Trophoblast cell (in vitro differentiated cells and primary cell): ENCODE data around the gene TAC1.

Experiments used
- DNase-seq, 2 donors: peaks; one replicate each; pipeline ENCODE4 v3.0.0-alpha.2; 2016
- H2AFZ ChIP-seq: 2 replicates; pipeline ENCODE4 v1.6.1; 2013; ENCODE audit warnings: low read length, moderate library complexity, mild to moderate bottlenecking; ENCODE audit not compliant: insufficient read depth, poor library complexity
- H2AK5ac ChIP-seq: 2 replicates; pipeline ENCODE4 v1.6.1; 2013; ENCODE audit warnings: mild to moderate bottlenecking, low read length
- H2BK120ac ChIP-seq: 2 replicates; pipeline ENCODE4 v1.6.1; 2013; ENCODE audit warnings: low read length, mild to moderate bottlenecking, moderate library complexity; ENCODE audit not compliant: insufficient read depth, poor library complexity
- H2BK12ac ChIP-seq: 2 replicates; pipeline ENCODE4 v1.6.1; 2013; ENCODE audit warnings: mild to moderate bottlenecking, low read length, moderate library complexity
- H2BK5ac ChIP-seq: 2 replicates; pipeline ENCODE4 v1.6.1; 2013; ENCODE audit warnings: low read length, low read depth, moderate library complexity, mild to moderate bottlenecking; ENCODE audit not compliant: poor library complexity
- H3K14ac ChIP-seq: 2 replicates; pipeline ENCODE4 v1.6.1; 2013; ENCODE audit warnings: mild to moderate bottlenecking, low read length
- H3K18ac ChIP-seq: 2 replicates; pipeline ENCODE4 v1.6.1; 2013; ENCODE audit warnings: mild to moderate bottlenecking, low read length
- H3K23ac ChIP-seq: 2 replicates; pipeline ENCODE4 v1.6.1; 2013; ENCODE audit warnings: low read length
- H3K27ac ChIP-seq: 2 replicates; pipeline ENCODE4 v1.5.1; 2013; ENCODE audit warnings: low read depth, mild to moderate bottlenecking, inconsistent platforms, low read length, moderate library complexity
- H3K27me3 ChIP-seq: 2 replicates; pipeline ENCODE4 v1.6.1; 2013; ENCODE audit warnings: inconsistent platforms, mild to moderate bottlenecking, low read length, moderate library complexity; ENCODE audit not compliant: insufficient read depth
- H3K36me3 ChIP-seq, 2 experiments: 1 replicate in 1 of 2; 2 replicates in 1 of 2; pipeline ENCODE4 v1.6.1; 2013; ENCODE audit warnings: low read length in 2 of 2, mild to moderate bottlenecking in 2 of 2, moderate library complexity in 1 of 2; ENCODE audit not compliant: insufficient read depth in 2 of 2, control insufficient read depth in 1 of 2
- H3K4ac ChIP-seq: 2 replicates; pipeline ENCODE4 v1.6.1; 2013; ENCODE audit warnings: low read depth, mild to moderate bottlenecking, low read length, moderate library complexity
- H3K4me1 ChIP-seq, 2 experiments: 1 replicate in 1 of 2; 2 replicates in 1 of 2; pipeline ENCODE4 v1.6.1; 2013; ENCODE audit warnings: low read length in 2 of 2, mild to moderate bottlenecking in 2 of 2, moderate library complexity in 1 of 2; ENCODE audit not compliant: insufficient read depth in 2 of 2, control insufficient read depth in 1 of 2
- H3K4me2 ChIP-seq: 2 replicates; pipeline ENCODE4 v1.6.1; 2013; ENCODE audit warnings: inconsistent platforms, mild to moderate bottlenecking, low read length, moderate library complexity
- H3K4me3 ChIP-seq: 2 replicates; pipeline ENCODE4 v1.5.1; 2013; ENCODE audit warnings: mild to moderate bottlenecking, low read depth, low read length, inconsistent platforms
- H3K79me1 ChIP-seq: one replicate; pipeline ENCODE4 v1.6.1; 2013; ENCODE audit warnings: low read length
- H3K79me2 ChIP-seq: 2 replicates; pipeline ENCODE4 v1.6.1; 2013; ENCODE audit warnings: low read length, mild to moderate bottlenecking; ENCODE audit not compliant: control insufficient read depth, insufficient read depth, poor library complexity
- H3K9ac ChIP-seq: 2 replicates; pipeline ENCODE4 v1.6.1; 2013; ENCODE audit warnings: mild to moderate bottlenecking, low read length
- H3K9me3 ChIP-seq: 2 replicates; pipeline ENCODE4 v1.6.1; 2013; ENCODE audit warnings: low read depth, mild to moderate bottlenecking, control low read depth, inconsistent platforms, low read length; ENCODE audit not compliant: insufficient read depth
- H4K12ac ChIP-seq: 2 replicates; pipeline ENCODE4 v1.6.1; 2013; ENCODE audit warnings: low read depth, mild to moderate bottlenecking, low read length, moderate library complexity
- H4K8ac ChIP-seq: 2 replicates; pipeline ENCODE4 v1.6.1; 2013; ENCODE audit warnings: low read depth, mild to moderate bottlenecking, low read length, moderate library complexity
- H4K91ac ChIP-seq: one replicate; pipeline ENCODE4 v1.6.1; 2013; ENCODE audit warnings: low read depth, mild to moderate bottlenecking, low read length, moderate library complexity
- WGBS: extraction: QIAGEN DNeasy Blood & Tissue Kit; methylation state at CpG from one replicate; pipeline ENCODE4 v1.1.7; 2013; ENCODE audit warnings: missing lambda C conversion rate; ENCODE audit not compliant: insufficient read length, insufficient coverage; ENCODE audit errors: extremely low coverage; 5-methylcytosine and 5-hydroxymethylcytosine counted together

The TAC1 gene

GRCh38 chr7:97734255-97734654 is 2.4 kb downstream of the TAC1 start:
- Histone ChIP-seq H3K4me3 (no peak overlapping the region), H3K27me3 (peaks cover 29% of the 10 kb centered on the region), H3K9ac (no peak overlapping the region), H2BK120ac (no peak overlapping the region), H3K4me1 (peaks cover 8 to 13% of the 10 kb centered on the region in 2 experiments), H3K9me3 (peaks cover 5% of the 10 kb centered on the region), H3K18ac (no peak overlapping the region), H3K23ac (no peak overlapping the region), H3K27ac (no peak overlapping the region), H2AFZ (no peak overlapping the region), H2AK5ac (no peak overlapping the region), H4K91ac (no peak overlapping the region), H2BK12ac (no peak overlapping the region), H3K14ac (no peak overlapping the region), H3K79me2 (no peaks in the 10 kb centered on the region), H2BK5ac (no peak overlapping the region), H3K4ac (no peak overlapping the region), H3K4me2 (no peak overlapping the region), H4K12ac (no peak overlapping the region), H4K8ac (no peak overlapping the region), H3K36me3 (no peaks in the 10 kb centered on the region), H3K79me1 (no peaks in the 10 kb centered on the region)
- DNase-seq, result no peak
- no CpG with 5 or more reads among the region's 2 CpGs for WGBS

GRCh38 chr7:97735075-97735474 is 3.2 kb downstream of the TAC1 start:
- H3K18ac ChIP-seq, result no peak overlapping the region
- no peak overlapping the region for H2BK12ac ChIP-seq
- peaks cover 8 to 13% of the 10 kb centered on the region in 2 experiments for H3K4me1 ChIP-seq
- no peak overlapping the region for H3K23ac ChIP-seq
- no peak overlapping the region for H3K4me2 ChIP-seq
- no peak overlapping the region for H4K91ac ChIP-seq
- DNase-seq, result no peak
- no peak overlapping the region for H2BK120ac ChIP-seq
- no peak overlapping the region for H3K4me3 ChIP-seq
- no peak overlapping the region for H2BK5ac ChIP-seq
- H3K9me3 ChIP-seq, result peaks cover 5% of the 10 kb centered on the region
- H3K79me2 ChIP-seq, result no peaks in the 10 kb centered on the region
- no peak overlapping the region for H3K14ac ChIP-seq
- H2AFZ ChIP-seq, result no peak overlapping the region
- H2AK5ac ChIP-seq, result no peak overlapping the region
- no peak overlapping the region for H3K9ac ChIP-seq
- H3K36me3 ChIP-seq, result no peaks in the 10 kb centered on the region
- no CpG with 5 or more reads among the region's 3 CpGs for WGBS
- no peak overlapping the region for H4K12ac ChIP-seq
- no peaks in the 10 kb centered on the region for H3K79me1 ChIP-seq
- peaks cover 29% of the 10 kb centered on the region for H3K27me3 ChIP-seq
- no peak overlapping the region for H4K8ac ChIP-seq
- no peak overlapping the region for H3K4ac ChIP-seq
- H3K27ac ChIP-seq, result no peak overlapping the region

GRCh38 chr7:97748482-97748881 is 16.6 kb downstream of the TAC1 start:
- Histone ChIP-seq H2BK5ac (no peak overlapping the region), H3K9me3 (no peaks in the 10 kb centered on the region), H2AFZ (no peak overlapping the region), H3K36me3 (no peaks in the 10 kb centered on the region), H3K23ac (no peak overlapping the region), H4K12ac (no peak overlapping the region), H3K79me2 (no peaks in the 10 kb centered on the region), H2AK5ac (no peak overlapping the region), H2BK12ac (no peak overlapping the region), H3K4me3 (no peak overlapping the region), H3K79me1 (no peaks in the 10 kb centered on the region), H3K14ac (no peak overlapping the region), H3K4me2 (no peak overlapping the region), H3K18ac (no peak overlapping the region), H4K8ac (no peak overlapping the region), H3K27ac (no peak overlapping the region), H3K4me1 (no peaks in the 10 kb centered on the region), H4K91ac (no peak overlapping the region), H3K4ac (no peak overlapping the region), H2BK120ac (no peak overlapping the region), H3K9ac (no peak overlapping the region), H3K27me3 (no peaks in the 10 kb centered on the region)
- DNase-seq, result no peak

- Histone ChIP-seq H3K4me2 (no peak overlapping the region), H3K9ac (no peak overlapping the region), H2BK5ac (no peak overlapping the region), H2BK120ac (no peak overlapping the region), H3K4me3 (no peak overlapping the region), H3K9me3 (no peaks in the 10 kb centered on the region), H3K27ac (no peak overlapping the region), H3K14ac (no peak overlapping the region), H2AK5ac (no peak overlapping the region), H4K8ac (no peak overlapping the region), H2AFZ (no peak overlapping the region), H4K12ac (no peak overlapping the region), H3K36me3 (no peaks in the 10 kb centered on the region), H3K79me2 (no peaks in the 10 kb centered on the region), H3K18ac (no peak overlapping the region), H3K4ac (no peak overlapping the region), H4K91ac (no peak overlapping the region), H3K79me1 (no peaks in the 10 kb centered on the region), H3K27me3 (no peaks in the 10 kb centered on the region), H2BK12ac (no peak overlapping the region), H3K23ac (no peak overlapping the region), H3K4me1 (no peaks in the 10 kb centered on the region)
- DNase-seq, result no peak
- no CpG with 5 or more reads among the region's 2 CpGs for WGBS
These were observed 19.7 kb downstream of the TAC1 start for GRCh38 chr7:97751566-97751965.
